HG03460 (cell line): ENCODE measurements around the gene CXCL8.

Experiments
- ATAC-seq: cut with Tn5 transposase; IDR thresholded peaks from one replicate; pipeline ENCODE4 v1.9.1; 2021; ENCODE audit not compliant: unreplicated experiment

The CXCL8 gene

GRCh38 chr4:73718375-73719373 lies 21.7 kb upstream of the CXCL8 start:
- peak; percentile 92 for ATAC-seq

DNA sequence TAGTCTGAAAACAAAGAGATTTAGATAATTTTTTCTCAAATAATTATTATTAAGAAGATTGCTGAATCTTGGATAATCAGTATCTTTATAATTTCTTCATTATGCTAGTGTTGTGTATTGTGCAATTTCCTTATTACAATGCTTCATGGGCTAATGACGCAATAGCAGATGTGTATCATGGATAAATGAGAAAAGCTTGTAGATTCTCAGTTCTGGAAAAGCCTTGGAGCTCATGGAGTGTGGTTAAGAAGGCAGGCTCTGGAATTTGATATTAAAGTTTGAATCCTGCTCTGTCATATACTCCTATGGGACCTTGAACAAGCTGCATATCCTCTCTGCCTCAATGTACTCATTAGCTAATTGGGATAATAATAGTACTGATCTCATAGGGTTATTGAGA lies 18.9 kb upstream of the CXCL8 start:
- ATAC-seq, result no peak

GRCh38 chr4:73721909-73722308 lies 18.5 kb upstream of the CXCL8 start:
- ATAC-seq, result no peak

DNA sequence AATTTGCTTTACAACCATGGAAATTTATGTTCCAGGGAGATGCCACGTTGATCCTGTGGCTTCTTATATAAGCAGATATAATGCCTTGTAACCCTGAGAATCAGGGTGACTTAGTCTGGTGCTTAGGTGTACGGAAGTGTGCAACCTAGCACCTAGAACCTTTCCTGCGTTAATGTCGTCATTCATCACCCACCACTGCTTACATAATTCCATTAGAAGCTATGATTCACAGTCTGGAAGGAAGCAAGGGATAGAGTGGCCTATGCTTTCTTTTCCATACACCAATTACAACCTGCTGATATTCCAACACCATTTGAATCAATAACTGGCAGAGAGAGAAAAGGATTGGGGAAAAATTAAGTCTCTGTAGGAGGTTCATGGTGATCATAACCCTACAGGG lies 17.3 kb upstream of the CXCL8 start:
- no peak for ATAC-seq

- ATAC-seq, result no peak
Measured at GRCh38 chr4:73723928-73724327, 16.4 kb upstream of the CXCL8 start.

GRCh38 chr4:73725510-73725909 lies 14.9 kb upstream of the CXCL8 start:
- ATAC-seq, result no peak

DNA sequence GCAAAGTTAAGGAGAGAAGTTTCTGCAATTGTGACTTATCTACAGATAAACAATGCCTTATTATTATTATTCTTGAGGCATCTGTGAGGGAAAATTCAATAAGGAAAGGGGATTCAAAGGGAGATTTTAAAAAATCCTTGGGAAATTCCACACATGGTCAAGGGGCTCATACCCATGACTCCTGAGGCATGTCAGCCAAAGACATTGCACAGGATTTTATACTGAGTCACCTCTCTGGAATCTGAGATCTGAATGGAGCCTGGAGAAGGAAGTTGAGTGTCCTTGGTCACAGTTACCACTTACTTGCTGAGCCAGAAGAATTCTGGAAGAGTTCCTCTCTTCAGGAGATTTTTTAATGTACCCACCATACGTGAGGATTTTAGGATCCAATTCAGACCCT lies 14.4 kb upstream of the CXCL8 start:
- ATAC-seq, result no peak

- ATAC-seq, result no peak
Measured at GRCh38 chr4:73727685-73728084, 12.7 kb upstream of the CXCL8 start.

DNA sequence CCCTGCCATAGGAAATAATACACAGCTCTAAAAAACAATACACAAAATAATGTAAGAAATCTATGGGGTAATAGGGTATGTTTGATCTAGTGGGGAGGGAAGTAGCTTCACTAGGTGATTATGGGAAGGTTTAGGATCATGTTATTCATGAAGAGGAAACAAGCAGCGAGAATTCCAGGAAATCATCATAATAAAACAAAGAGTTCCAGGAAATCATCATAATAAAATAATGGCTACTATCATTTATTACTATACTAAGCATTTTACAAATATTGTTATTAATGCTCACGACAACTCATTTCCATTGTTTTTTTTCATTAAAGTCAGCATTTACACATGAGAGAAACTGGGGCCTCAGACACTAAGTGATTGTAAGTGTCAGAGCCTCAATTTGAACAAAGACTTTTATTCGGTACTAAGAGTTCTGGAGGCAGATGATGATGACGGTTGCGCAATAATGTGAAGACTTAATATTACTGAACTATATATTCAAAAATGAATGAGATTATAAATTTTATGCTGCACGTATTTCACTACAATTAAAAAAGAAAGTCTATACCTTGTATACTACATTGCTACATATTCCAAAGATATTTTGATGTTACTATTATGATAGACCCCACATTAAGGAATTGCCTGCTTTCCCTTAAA lies 12.2 kb upstream of the CXCL8 start:
- ATAC-seq, result no peak

- peak; percentile 66 for ATAC-seq
Measured at GRCh38 chr4:73729534-73730165, 10.7 kb upstream of the CXCL8 start.

DNA sequence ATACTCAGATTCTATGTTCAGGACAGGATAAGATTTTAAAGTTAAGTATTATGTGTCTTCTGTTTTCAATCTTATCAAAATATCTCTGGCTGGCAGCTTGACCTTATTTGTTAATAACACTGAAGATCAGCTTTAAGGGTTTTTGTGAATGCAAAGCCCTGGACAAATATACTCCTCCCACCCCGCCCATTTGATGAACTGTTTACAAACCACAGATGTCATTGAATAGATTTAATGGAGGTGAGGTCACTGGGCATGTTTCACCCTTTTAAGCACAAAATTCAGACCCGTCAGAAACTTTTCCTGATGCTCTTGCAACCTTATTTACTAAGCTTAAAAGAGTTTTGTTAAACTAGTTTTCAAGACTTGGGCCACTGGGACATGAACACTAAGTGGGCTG lies 10.1 kb upstream of the CXCL8 start:
- no peak for ATAC-seq

GRCh38 chr4:73730867-73731266 lies 9.5 kb upstream of the CXCL8 start:
- no peak for ATAC-seq

GRCh38 chr4:73731968-73732610 lies 8.3 kb upstream of the CXCL8 start:
- no peak for ATAC-seq

- no peak for ATAC-seq
Measured at GRCh38 chr4:73732759-73733431, 7.5 kb upstream of the CXCL8 start.

DNA sequence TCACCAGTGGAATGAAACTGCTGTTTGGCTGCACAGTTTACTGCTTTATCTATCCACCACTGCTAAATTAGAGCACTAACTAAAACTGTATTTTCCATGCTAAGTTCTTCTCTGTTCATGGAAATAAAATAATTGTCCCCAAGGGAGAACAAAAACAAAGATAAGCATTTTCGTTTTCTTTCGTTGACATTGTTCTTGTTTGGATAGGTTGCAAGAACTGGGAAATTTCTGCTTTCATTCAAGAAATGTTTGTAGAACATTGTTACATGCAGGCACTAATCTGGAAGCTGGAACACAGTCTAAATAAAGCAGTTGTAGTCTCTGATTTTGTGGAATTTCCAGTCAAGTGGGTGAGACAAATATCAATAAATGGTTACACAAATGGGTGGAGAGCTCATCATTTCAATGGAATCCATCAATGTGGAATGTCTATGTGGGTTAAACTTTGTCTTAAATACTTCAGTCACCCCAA lies 5.8 kb upstream of the CXCL8 start:
- no peak for ATAC-seq

- ATAC-seq, result peak; percentile 81
Measured at GRCh38 chr4:73735231-73735630, 5.1 kb upstream of the CXCL8 start.

DNA sequence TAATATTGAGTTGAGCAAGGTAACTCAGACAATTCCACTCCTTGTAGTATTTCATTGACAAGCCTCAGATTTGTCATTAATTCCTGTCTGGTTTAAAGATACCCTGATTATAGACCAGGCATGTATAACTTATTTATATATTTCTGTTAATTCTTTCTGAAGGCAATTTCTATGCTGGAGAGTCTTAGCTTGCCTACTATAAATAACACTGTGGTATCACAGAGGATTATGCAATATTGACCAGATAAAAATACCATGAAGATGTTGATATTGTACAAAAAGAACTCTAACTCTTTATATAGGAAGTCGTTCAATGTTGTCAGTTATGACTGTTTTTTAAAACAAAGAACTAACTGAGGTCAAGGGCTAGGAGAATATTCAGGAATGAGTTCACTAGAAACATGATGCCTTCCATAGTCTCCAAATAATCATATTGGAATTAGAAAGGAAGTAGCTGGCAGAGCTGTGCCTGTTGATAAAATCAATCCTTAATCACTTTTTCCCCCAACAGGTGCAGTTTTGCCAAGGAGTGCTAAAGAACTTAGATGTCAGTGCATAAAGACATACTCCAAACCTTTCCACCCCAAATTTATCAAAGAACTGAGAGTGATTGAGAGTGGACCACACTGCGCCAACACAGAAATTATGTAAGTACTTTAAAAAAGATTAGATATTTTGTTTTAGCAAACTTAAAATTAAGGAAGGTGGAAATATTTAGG lies 821 bp downstream of the CXCL8 start:
- ATAC-seq, result no peak

DNA sequence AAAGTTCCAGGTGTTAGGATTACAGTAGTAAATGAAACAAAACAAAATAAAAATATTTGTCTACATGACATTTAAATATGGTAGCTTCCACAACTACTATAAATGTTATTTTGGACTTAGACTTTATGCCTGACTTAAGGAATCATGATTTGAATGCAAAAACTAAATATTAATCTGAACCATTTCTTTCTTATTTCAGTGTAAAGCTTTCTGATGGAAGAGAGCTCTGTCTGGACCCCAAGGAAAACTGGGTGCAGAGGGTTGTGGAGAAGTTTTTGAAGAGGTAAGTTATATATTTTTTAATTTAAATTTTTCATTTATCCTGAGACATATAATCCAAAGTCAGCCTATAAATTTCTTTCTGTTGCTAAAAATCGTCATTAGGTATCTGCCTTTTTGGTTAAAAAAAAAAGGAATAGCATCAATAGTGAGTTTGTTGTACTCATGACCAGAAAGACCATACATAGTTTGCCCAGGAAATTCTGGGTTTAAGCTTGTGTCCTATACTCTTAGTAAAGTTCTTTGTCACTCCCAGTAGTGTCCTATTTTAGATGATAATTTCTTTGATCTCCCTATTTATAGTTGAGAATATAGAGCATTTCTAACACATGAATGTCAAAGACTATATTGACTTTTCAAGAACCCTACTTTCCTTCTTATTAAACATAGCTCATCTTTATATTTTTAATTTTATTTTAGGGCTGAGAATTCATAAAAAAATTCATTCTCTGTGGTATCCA lies 1.6 kb downstream of the CXCL8 start:
- no peak for ATAC-seq

GRCh38 chr4:73742490-73743160 lies 2.3 kb downstream of the CXCL8 start:
- ATAC-seq, result no peak
